Neural cell (in vitro differentiated cells): ENCODE measurements around the gene FADD. TPM values are rescaled to one million over a fixed set of nuclear protein-coding genes. Genes with fewer than 3 reads are reported as not detected.

Experiments
- H2AFZ ChIP-seq: fragments of 200-600, 300-800 bp; sonication (generic), shearing (Covaris generic); 2 replicates; pipeline ENCODE4 v1.6.0; 2014; ENCODE audit warnings: low read depth, mild to moderate bottlenecking, antibody characterized with exemption, low read length, moderate library complexity
- H3F3A ChIP-seq: fragments of 200-600 bp; shearing (Covaris generic); 2 replicates; pipeline ENCODE4 v1.6.1; 2016; ENCODE audit warnings: mild to moderate bottlenecking, moderate library complexity, mixed read lengths, antibody characterized with exemption, low read length; ENCODE audit not compliant: insufficient read depth, poor library complexity, severe bottlenecking
- H3K27ac ChIP-seq: fragments of 200-600, 300-800 bp; sonication (generic), shearing (Covaris generic); 2 replicates; pipeline ENCODE4 v1.5.1; 2014; ENCODE audit warnings: mild to moderate bottlenecking, low read length, moderate library complexity
- H3K27me3 ChIP-seq: fragments of 300-800, 200-600 bp; sonication (generic), shearing (Covaris generic); 2 replicates; pipeline ENCODE4 v1.6.0; 2014; ENCODE audit warnings: mild to moderate bottlenecking, low read depth, low read length, moderate library complexity; ENCODE audit not compliant: insufficient read depth
- H3K36me3 ChIP-seq: fragments of 300-800, 200-600 bp; sonication (generic), shearing (Covaris generic); 2 replicates; pipeline ENCODE4 v1.5.1; 2014; ENCODE audit warnings: mild to moderate bottlenecking, antibody characterized with exemption, low read length, moderate library complexity; ENCODE audit not compliant: insufficient read depth
- H3K4me2 ChIP-seq: fragments of 300-800, 200-600 bp; sonication (generic), shearing (Covaris generic); 2 replicates; pipeline ENCODE4 v1.6.0; 2014; ENCODE audit warnings: mild to moderate bottlenecking, low read length
- H3K4me3 ChIP-seq: fragments of 300-800, 200-600 bp; sonication (generic), shearing (Covaris generic); 2 replicates; pipeline ENCODE4 v1.5.1; 2014; ENCODE audit warnings: mild to moderate bottlenecking, low read length, moderate library complexity
- H3K79me2 ChIP-seq: fragments of 200-600 bp; shearing (Covaris generic); replicated peaks from 2 replicates; pipeline ENCODE4 v1.6.0; 2014; ENCODE audit warnings: mild to moderate bottlenecking, low read length, moderate library complexity; ENCODE audit not compliant: insufficient read depth
- H3K9ac ChIP-seq: fragments of 300-800, 200-600 bp; sonication (generic), shearing (Covaris generic); 2 replicates; pipeline ENCODE4 v1.6.1; 2016; ENCODE audit warnings: mild to moderate bottlenecking, low read length, mixed read lengths
- H3K9me2 ChIP-seq: fragments of 200-600 bp; shearing (Covaris generic); 2 replicates; pipeline ENCODE4 v1.6.1; 2016; ENCODE audit warnings: mild to moderate bottlenecking, low read length, mixed read lengths; ENCODE audit not compliant: insufficient read depth
- H3K9me3 ChIP-seq: fragments of 200-600, 300-800 bp; sonication (generic), shearing (Covaris generic); 2 replicates; pipeline ENCODE4 v1.6.1; 2016; ENCODE audit warnings: mild to moderate bottlenecking, mixed run types, low read length, moderate library complexity, mixed read lengths
- H4K20me1 ChIP-seq: fragments of 200-600 bp; shearing (Covaris generic); 2 replicates; pipeline ENCODE4 v1.6.1; 2016; ENCODE audit warnings: mild to moderate bottlenecking, mixed run types; ENCODE audit not compliant: insufficient read depth
- EP300 ChIP-seq: fragments of 450-650 bp; conservative IDR thresholded peaks from 2 replicates; pipeline ENCODE4 v1.6.1; 2014; ENCODE audit warnings: antibody characterized with exemption, mild to moderate bottlenecking, moderate library complexity; ENCODE audit not compliant: poor library complexity, severe bottlenecking
- EZH2 ChIP-seq: fragments of 200-600, 300-800 bp; shearing (Covaris generic), sonication (generic); IDR thresholded peaks from 2 replicates; pipeline ENCODE4 v1.6.1; 2014; ENCODE audit warnings: antibody characterized with exemption, low read length, borderline replicate concordance, mild to moderate bottlenecking; ENCODE audit not compliant: insufficient read depth, poor library complexity, severe bottlenecking
- MXI1 ChIP-seq: fragments of 450-650 bp; conservative IDR thresholded peaks from 2 replicates; pipeline ENCODE4 v1.6.1; 2014; ENCODE audit warnings: antibody characterized with exemption, mild to moderate bottlenecking; ENCODE audit not compliant: poor library complexity, severe bottlenecking
- POLR2AphosphoS5 ChIP-seq: IDR thresholded peaks from 2 replicates; pipeline ENCODE4 v1.6.1; 2012
- RAD21 ChIP-seq: fragments of 450-650 bp; conservative IDR thresholded peaks from 2 replicates; pipeline ENCODE4 v1.6.1; 2014; ENCODE audit warnings: antibody characterized with exemption, mild to moderate bottlenecking, moderate library complexity
- SMC3 ChIP-seq: fragments of 450-650 bp; conservative IDR thresholded peaks from 2 replicates; pipeline ENCODE4 v1.6.1; 2014; ENCODE audit warnings: antibody characterized with exemption, mild to moderate bottlenecking, moderate library complexity; ENCODE audit not compliant: poor library complexity
- TAF1 ChIP-seq: IDR thresholded peaks from 2 replicates; pipeline ENCODE4 v1.6.1; 2012; ENCODE audit warnings: low read depth
- polyA plus RNA-seq: library from polyadenylated mRNA; depleted of rRNA; stranded (reverse); fragments of >200 nt; gene quantifications from 2 replicates; pipeline ENCODE4 v1.2.3, GENCODE V29; 2014
- TF ChIP-seq, protein P1 (sequence below): IDR thresholded peaks from 2 replicates; pipeline ENCODE4 v1.6.1; 2012; ENCODE audit warnings: borderline replicate concordance
- TF ChIP-seq, protein P2 (sequence below): fragments of 450-650 bp; IDR thresholded peaks from 2 replicates; pipeline ENCODE4 v1.5.1; 2014; ENCODE audit warnings: antibody characterized with exemption, mild to moderate bottlenecking, moderate library complexity; ENCODE audit not compliant: poor library complexity, severe bottlenecking

The FADD gene
- polyA plus RNA-seq, 1 donor from 2014 or later, result 23.1 TPM

DNA sequence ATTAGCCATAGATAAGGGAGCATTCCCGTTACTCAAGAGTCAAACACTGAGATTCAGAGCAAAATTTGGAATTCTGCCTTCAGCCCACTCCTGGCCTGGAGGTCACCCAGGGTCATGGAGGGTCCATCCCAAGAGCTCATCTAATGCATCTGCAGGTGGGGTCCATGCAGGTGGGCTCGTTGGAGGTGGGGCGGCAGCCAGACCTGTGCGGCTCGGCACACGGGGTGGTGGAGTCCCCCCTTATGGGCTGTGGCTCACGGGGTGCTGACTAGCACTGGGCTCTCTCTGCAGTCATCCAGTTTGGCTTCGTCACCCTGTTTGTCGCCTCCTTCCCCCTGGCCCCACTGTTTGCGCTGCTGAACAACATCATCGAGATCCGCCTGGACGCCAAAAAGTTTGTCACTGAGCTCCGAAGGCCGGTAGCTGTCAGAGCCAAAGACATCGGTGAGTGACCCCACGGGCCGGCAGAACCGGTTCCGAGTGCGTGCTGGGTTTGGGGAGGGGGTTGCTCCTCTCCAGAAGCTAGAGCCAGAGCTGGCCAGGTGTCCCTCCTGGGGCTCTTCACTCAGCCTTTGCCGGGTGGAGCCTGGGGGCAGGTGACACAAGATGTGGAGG lies 32.4 kb upstream of the FADD start:
- Histone ChIP-seq H3K4me2 (no peak overlapping the region), H3K79me2 (no peaks in the 10 kb centered on the region), H3K9ac (no peak overlapping the region), H3K36me3 (no peaks in the 10 kb centered on the region), H4K20me1 (no peaks in the 10 kb centered on the region), H2AFZ (no peak overlapping the region), H3K9me2 (no peaks in the 10 kb centered on the region), H3F3A (no peaks in the 10 kb centered on the region), H3K4me3 (no peak overlapping the region), H3K9me3 (no peaks in the 10 kb centered on the region), H3K27me3 (no peaks in the 10 kb centered on the region), H3K27ac (no peak overlapping the region)
- TF ChIP-seq, protein P1, sequence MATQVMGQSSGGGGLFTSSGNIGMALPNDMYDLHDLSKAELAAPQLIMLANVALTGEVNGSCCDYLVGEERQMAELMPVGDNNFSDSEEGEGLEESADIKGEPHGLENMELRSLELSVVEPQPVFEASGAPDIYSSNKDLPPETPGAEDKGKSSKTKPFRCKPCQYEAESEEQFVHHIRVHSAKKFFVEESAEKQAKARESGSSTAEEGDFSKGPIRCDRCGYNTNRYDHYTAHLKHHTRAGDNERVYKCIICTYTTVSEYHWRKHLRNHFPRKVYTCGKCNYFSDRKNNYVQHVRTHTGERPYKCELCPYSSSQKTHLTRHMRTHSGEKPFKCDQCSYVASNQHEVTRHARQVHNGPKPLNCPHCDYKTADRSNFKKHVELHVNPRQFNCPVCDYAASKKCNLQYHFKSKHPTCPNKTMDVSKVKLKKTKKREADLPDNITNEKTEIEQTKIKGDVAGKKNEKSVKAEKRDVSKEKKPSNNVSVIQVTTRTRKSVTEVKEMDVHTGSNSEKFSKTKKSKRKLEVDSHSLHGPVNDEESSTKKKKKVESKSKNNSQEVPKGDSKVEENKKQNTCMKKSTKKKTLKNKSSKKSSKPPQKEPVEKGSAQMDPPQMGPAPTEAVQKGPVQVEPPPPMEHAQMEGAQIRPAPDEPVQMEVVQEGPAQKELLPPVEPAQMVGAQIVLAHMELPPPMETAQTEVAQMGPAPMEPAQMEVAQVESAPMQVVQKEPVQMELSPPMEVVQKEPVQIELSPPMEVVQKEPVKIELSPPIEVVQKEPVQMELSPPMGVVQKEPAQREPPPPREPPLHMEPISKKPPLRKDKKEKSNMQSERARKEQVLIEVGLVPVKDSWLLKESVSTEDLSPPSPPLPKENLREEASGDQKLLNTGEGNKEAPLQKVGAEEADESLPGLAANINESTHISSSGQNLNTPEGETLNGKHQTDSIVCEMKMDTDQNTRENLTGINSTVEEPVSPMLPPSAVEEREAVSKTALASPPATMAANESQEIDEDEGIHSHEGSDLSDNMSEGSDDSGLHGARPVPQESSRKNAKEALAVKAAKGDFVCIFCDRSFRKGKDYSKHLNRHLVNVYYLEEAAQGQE, result no peak
- TF ChIP-seq EP300, result no peak
- TF ChIP-seq, protein P2, sequence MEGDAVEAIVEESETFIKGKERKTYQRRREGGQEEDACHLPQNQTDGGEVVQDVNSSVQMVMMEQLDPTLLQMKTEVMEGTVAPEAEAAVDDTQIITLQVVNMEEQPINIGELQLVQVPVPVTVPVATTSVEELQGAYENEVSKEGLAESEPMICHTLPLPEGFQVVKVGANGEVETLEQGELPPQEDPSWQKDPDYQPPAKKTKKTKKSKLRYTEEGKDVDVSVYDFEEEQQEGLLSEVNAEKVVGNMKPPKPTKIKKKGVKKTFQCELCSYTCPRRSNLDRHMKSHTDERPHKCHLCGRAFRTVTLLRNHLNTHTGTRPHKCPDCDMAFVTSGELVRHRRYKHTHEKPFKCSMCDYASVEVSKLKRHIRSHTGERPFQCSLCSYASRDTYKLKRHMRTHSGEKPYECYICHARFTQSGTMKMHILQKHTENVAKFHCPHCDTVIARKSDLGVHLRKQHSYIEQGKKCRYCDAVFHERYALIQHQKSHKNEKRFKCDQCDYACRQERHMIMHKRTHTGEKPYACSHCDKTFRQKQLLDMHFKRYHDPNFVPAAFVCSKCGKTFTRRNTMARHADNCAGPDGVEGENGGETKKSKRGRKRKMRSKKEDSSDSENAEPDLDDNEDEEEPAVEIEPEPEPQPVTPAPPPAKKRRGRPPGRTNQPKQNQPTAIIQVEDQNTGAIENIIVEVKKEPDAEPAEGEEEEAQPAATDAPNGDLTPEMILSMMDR, result no peak
- TF ChIP-seq RAD21, result no peak
- TF ChIP-seq POLR2AphosphoS5, result no peak
- TF ChIP-seq TAF1, result no peak
- no peak for TF ChIP-seq EZH2
- TF ChIP-seq MXI1, result no peak
- no peak for TF ChIP-seq SMC3

DNA sequence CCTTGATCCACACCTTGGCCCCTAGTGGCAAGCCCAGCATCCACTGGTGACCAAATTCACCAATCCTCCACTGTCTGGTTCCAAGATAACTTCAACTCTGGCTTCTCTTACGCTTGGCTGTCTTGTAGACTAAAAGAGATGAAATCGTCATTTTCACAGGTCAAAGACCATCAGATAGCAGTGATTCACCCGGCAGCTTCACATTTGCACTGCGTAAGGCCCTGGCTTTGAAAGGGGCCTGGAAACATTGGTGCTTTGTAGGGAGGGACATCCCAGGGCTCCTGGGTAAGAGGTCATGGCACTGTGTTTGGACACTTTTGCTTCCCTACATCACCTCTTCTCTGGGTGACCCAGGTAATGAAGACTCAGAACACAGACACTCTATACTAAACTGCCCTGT lies 30.1 kb upstream of the FADD start:
- Histone ChIP-seq H3K27ac (no peak overlapping the region), H3F3A (no peaks in the 10 kb centered on the region), H3K79me2 (no peaks in the 10 kb centered on the region), H2AFZ (no peak overlapping the region), H4K20me1 (no peaks in the 10 kb centered on the region), H3K9ac (no peak overlapping the region), H3K9me2 (no peaks in the 10 kb centered on the region), H3K4me2 (no peak overlapping the region), H3K4me3 (no peak overlapping the region), H3K36me3 (no peaks in the 10 kb centered on the region), H3K27me3 (no peaks in the 10 kb centered on the region), H3K9me3 (no peaks in the 10 kb centered on the region)
- no peak for TF ChIP-seq RAD21
- TF ChIP-seq, protein P2, result no peak
- no peak for TF ChIP-seq POLR2AphosphoS5
- no peak for TF ChIP-seq EP300
- no peak for TF ChIP-seq MXI1
- no peak for TF ChIP-seq SMC3
- TF ChIP-seq, protein P1, result no peak
- no peak for TF ChIP-seq TAF1
- TF ChIP-seq EZH2, result no peak
